HEK293 (cell line): Measurements from ENCODE around the gene HES1.
A peak's percentile ranks its signal among the peaks of the same experiment; 100 is the strongest.

Experiments used
- CTCF ChIA-PET: fragments of 350-600 bp; formaldehyde crosslinking; extraction: SDS; loops from one replicate; lab custom pipeline; 2021; ENCODE audit warnings: antibody characterized with exemption; lab: Yijun Ruan, JAX
- POLR2A ChIA-PET: fragments of 300-600 bp; formaldehyde crosslinking; extraction: SDS; loops from one replicate; lab custom pipeline; 2020; ENCODE audit warnings: antibody characterized with exemption, inconsistent platforms; lab: Yijun Ruan, JAX
- H3K27ac ChIP-seq: fragments of 200-500 bp; sonication (Bioruptor generic); 2 replicates; pipeline ENCODE4 v1.5.1; 2014; ENCODE audit warnings: low read depth, low read length, control low read depth, inconsistent platforms; ENCODE audit errors: extremely low read depth
- H3K36me3 ChIP-seq, 2 experiments: fragments of 200-500 bp in 1 of 2; sonication (Bioruptor generic) in 1 of 2; 1 replicate in 1 of 2; 2 replicates in 1 of 2; pipeline ENCODE4 v1.5.1; 2014 to 2017; ENCODE audit warnings: inconsistent platforms in 2 of 2, low read length in 2 of 2; ENCODE audit not compliant: control insufficient read depth in 2 of 2, insufficient read depth in 1 of 2
- H3K4me1 ChIP-seq: fragments of 200-500 bp; sonication (Bioruptor generic); 2 replicates; pipeline ENCODE4 v1.5.1; 2014; ENCODE audit warnings: mild to moderate bottlenecking, low read length, inconsistent platforms; ENCODE audit not compliant: control insufficient read depth, insufficient read depth
- H3K4me3 ChIP-seq: 2 replicates; pipeline ENCODE4 v1.5.1; 2011; ENCODE audit warnings: low read depth, mild to moderate bottlenecking, control low read depth, low read length, moderate library complexity
- H3K9me3 ChIP-seq: fragments of 200-500 bp; sonication (Bioruptor generic); 2 replicates; pipeline ENCODE4 v1.5.1; 2014; ENCODE audit warnings: low read depth, low read length, inconsistent platforms; ENCODE audit not compliant: control insufficient read depth, insufficient read depth
- GLI2 ChIP-seq: fragments of 450-650 bp; formaldehyde crosslinking; IDR thresholded peaks from 2 replicates; pipeline ENCODE4; 2017; ENCODE audit warnings: missing biosample characterization, missing genetic modification characterization, low read depth, borderline replicate concordance
- KLF1 ChIP-seq: fragments of 450-650 bp; formaldehyde crosslinking; IDR thresholded peaks from 2 replicates; pipeline ENCODE4 v1.5.1; 2016; ENCODE audit warnings: missing biosample characterization, missing genetic modification characterization
- KLF17 ChIP-seq: fragments of 450-650 bp; formaldehyde crosslinking; IDR thresholded peaks from 2 replicates; pipeline ENCODE4 v1.5.1; 2016; ENCODE audit warnings: missing biosample characterization, missing genetic modification characterization
- KLF9 ChIP-seq: fragments of 450-650 bp; formaldehyde crosslinking; IDR thresholded peaks from 2 replicates; pipeline ENCODE4 v1.5.1; 2016; ENCODE audit warnings: missing biosample characterization, missing genetic modification characterization, low read depth
- PATZ1 ChIP-seq: fragments of 450-650 bp; formaldehyde crosslinking; IDR thresholded peaks from 2 replicates; pipeline ENCODE4 v1.5.1; 2016; ENCODE audit warnings: missing biosample characterization, missing genetic modification characterization
- PRDM1 ChIP-seq: fragments of 450-650 bp; formaldehyde crosslinking; IDR thresholded peaks from 2 replicates; pipeline ENCODE4; 2016; ENCODE audit warnings: missing biosample characterization, missing genetic modification characterization
- PRDM10 ChIP-seq: fragments of 450-650 bp; formaldehyde crosslinking; IDR thresholded peaks from 2 replicates; pipeline ENCODE4 v1.5.1; 2016; ENCODE audit warnings: missing biosample characterization, missing genetic modification characterization
- SP2 ChIP-seq: fragments of 450-650 bp; formaldehyde crosslinking; IDR thresholded peaks from 2 replicates; pipeline ENCODE4 v1.5.1; 2016; ENCODE audit warnings: missing biosample characterization, missing genetic modification characterization
- ZBTB10 ChIP-seq: fragments of 450-650 bp; formaldehyde crosslinking; IDR thresholded peaks from 2 replicates; pipeline ENCODE4 v1.5.1; 2016; ENCODE audit warnings: missing biosample characterization, missing genetic modification characterization
- ZBTB17 ChIP-seq: fragments of 450-650 bp; formaldehyde crosslinking; IDR thresholded peaks from 2 replicates; pipeline ENCODE4 v1.5.1; 2016; ENCODE audit warnings: missing biosample characterization, missing genetic modification characterization
- ZBTB26 ChIP-seq: fragments of 450-650 bp; formaldehyde crosslinking; optimal IDR thresholded peaks from 2 replicates; pipeline ENCODE3; 2016; ENCODE audit warnings: missing biosample characterization, mild to moderate bottlenecking, missing genetic modification characterization
- ZBTB49 ChIP-seq: fragments of 450-650 bp; formaldehyde crosslinking; IDR thresholded peaks from 2 replicates; pipeline ENCODE4 v1.5.1; 2016; ENCODE audit warnings: missing biosample characterization, missing genetic modification characterization, low read depth
- ZEB2 ChIP-seq: fragments of 450-650 bp; formaldehyde crosslinking; IDR thresholded peaks from 2 replicates; pipeline ENCODE4 v1.5.1; 2016; ENCODE audit warnings: missing biosample characterization, missing genetic modification characterization
- ZFP69B ChIP-seq: fragments of 450-650 bp; formaldehyde crosslinking; IDR thresholded peaks from 2 replicates; pipeline ENCODE4 v1.5.1; 2016; ENCODE audit warnings: missing biosample characterization, missing genetic modification characterization
- ZNF114 ChIP-seq: fragments of 450-650 bp; formaldehyde crosslinking; IDR thresholded peaks from 2 replicates; pipeline ENCODE4 v1.5.0; 2017; ENCODE audit warnings: missing biosample characterization, missing genetic modification characterization
- ZNF280C ChIP-seq: fragments of 450-650 bp; formaldehyde crosslinking; IDR thresholded peaks from 2 replicates; pipeline ENCODE4 v1.5.1; 2016; ENCODE audit warnings: missing biosample characterization, missing genetic modification characterization
- ZNF521 ChIP-seq: fragments of 450-650 bp; formaldehyde crosslinking; IDR thresholded peaks from 2 replicates; pipeline ENCODE4 v1.5.1; 2017; ENCODE audit warnings: missing biosample characterization, mild to moderate bottlenecking, missing genetic modification characterization
- ZNF600 ChIP-seq: fragments of 450-650 bp; formaldehyde crosslinking; IDR thresholded peaks from 2 replicates; pipeline ENCODE4 v1.5.1; 2016; ENCODE audit warnings: missing biosample characterization, missing genetic modification characterization
- ZNF621 ChIP-seq: fragments of 450-650 bp; formaldehyde crosslinking; IDR thresholded peaks from 2 replicates; pipeline ENCODE4 v1.5.1; 2017; ENCODE audit warnings: missing biosample characterization, missing genetic modification characterization
- ZNF76 ChIP-seq: fragments of 450-650 bp; formaldehyde crosslinking; IDR thresholded peaks from 2 replicates; pipeline ENCODE4; 2016; ENCODE audit warnings: low read depth, missing biosample characterization, missing genetic modification characterization, borderline replicate concordance
- ZXDB ChIP-seq: fragments of 450-650 bp; formaldehyde crosslinking; IDR thresholded peaks from 2 replicates; pipeline ENCODE4 v1.5.1; 2016; ENCODE audit warnings: missing biosample characterization, missing genetic modification characterization

HES1 gene

GRCh38 chr3:194136519-194137007 is 615 bp downstream of the HES1 start (continued):
- no peak for TF ChIP-seq ZNF621
- TF ChIP-seq GLI2 (tag by site-specific recombination) = no peak
- TF ChIP-seq SP2 = no peak
- no peak for TF ChIP-seq PRDM10 (tag by site-specific recombination)
- no peak for TF ChIP-seq ZXDB
- peak; percentile 90 for TF ChIP-seq PRDM1 (tag by site-specific recombination)
- TF ChIP-seq ZNF280C (tag by site-specific recombination) = no peak
- no peak for TF ChIP-seq ZBTB49
- no peak for TF ChIP-seq ZNF521 (tag by site-specific recombination)
- TF ChIP-seq ZFP69B (tag by site-specific recombination) = peak; percentile 16; the same call in 1 of the 2 replicates
- TF ChIP-seq KLF1 = no peak

GRCh38 chr3:194137008-194137505 is 1.1 kb downstream of the HES1 start:
- H3K9me3 ChIP-seq = no peaks in the 10 kb centered on the region
- peak overlapping the region; percentile 100 for H3K27ac ChIP-seq
- peaks cover 9% of the 10 kb centered on the region for H3K4me1 ChIP-seq
- peak overlapping the region; percentile 93 for H3K4me3 ChIP-seq
- CTCF ChIA-PET = interaction anchor here (0.7 to 5.1 kb wide), 5 partner anchors 66 to 356 kb away, joined by 3 to 21 read pairs (median 4); no protein-coding TSS in a partner anchor
- POLR2A ChIA-PET = interaction anchor here (1.1 to 9.5 kb wide), 10 partner anchors 13 to 356 kb away, joined by 3 to 145 read pairs (median 5); no protein-coding TSS in a partner anchor
- H3K36me3 ChIP-seq = peaks cover 5 to 26% of the 10 kb centered on the region in 2 experiments; a peak in 2 of 3 replicates
- TF ChIP-seq KLF17 (tag by site-specific recombination) = peak; percentile 50; the same call in 1 of the 2 replicates
- TF ChIP-seq KLF9 (tag by site-specific recombination) = 0 out of 2 replicates have a peak, but pooled peaks have one; percentile 9
- TF ChIP-seq PATZ1 (tag by site-specific recombination) = peak; percentile 76
- peak; percentile 58 for TF ChIP-seq ZBTB26 (tag by site-specific recombination)
- TF ChIP-seq ZBTB10 (tag by site-specific recombination) = no peak
- peak; percentile 57 for TF ChIP-seq ZBTB17
- 0 out of 2 replicates have a peak, but pooled peaks have one; percentile 42 for TF ChIP-seq ZEB2 (tag by site-specific recombination)
- peak; percentile 29; the same call in 1 of the 2 replicates for TF ChIP-seq ZNF76 (tag by site-specific recombination)
- TF ChIP-seq ZNF600 (tag by site-specific recombination) = peak; percentile 81
- no peak for TF ChIP-seq ZNF114 (tag by site-specific recombination)
